Stimulated activated CD4-positive, alpha-beta T cell treated with anti-CD3 and anti-CD28 coated beads, Interleukin-15, amount 100 ng/mL, for 48 hours (primary cell): ENCODE data around the gene DENND1C.

Source experiments
- DNase-seq, 2 donors: peaks; one replicate each; pipeline ENCODE4 v3.0.0-alpha.2; 2020; ENCODE audit warnings: low read depth in 2 of 2

DENND1C gene

GRCh38 chr19:6424939-6425731, 56.5 kb downstream of the DENND1C start:
- peak; percentile 99 to 100 for DNase-seq

DNA sequence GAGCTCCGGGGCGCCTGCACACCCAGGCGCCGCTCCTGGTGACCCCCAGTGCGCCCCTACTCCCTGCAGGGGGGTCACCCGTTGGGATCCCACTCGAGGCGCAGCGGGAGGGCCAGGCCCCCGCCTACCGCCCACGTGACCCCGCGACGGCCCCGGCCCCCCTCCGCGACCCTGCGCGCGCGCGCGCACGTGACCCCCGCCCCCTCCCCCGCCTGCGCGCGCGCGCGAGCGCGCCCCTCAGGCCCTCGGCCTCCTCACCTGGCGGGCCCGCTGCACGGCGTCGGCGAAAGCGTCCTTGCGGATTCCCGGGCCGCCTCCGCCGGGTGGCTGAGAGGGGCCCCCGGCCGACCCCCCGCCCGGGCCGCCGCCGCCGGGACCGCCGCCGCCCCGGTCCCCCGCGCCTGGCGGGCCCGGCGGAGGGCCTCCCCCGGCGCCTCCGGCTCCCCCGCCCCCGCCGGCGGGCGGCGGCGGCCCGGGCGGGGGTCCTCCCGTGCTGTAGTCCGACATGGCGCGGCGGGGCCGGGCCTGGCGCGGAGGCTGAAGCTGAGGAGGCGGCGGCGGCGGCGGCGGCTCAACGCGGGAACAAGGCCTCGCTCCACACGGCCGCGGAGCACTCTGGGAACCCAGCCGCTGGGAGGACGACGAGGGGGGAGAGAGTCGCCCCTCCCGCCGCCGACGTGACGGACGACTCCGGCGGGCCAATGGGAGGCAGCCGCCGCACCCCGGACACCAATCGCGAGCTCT, 57.2 kb downstream of the DENND1C start, which contains the start of gene KHSRP:
Gene KHSRP, minus strand, starts transcription at position 617 of the 744 bp plus-strand sequence. Its CDS starts 110 bp downstream, at position 507.
- no peak for DNase-seq

DNA sequence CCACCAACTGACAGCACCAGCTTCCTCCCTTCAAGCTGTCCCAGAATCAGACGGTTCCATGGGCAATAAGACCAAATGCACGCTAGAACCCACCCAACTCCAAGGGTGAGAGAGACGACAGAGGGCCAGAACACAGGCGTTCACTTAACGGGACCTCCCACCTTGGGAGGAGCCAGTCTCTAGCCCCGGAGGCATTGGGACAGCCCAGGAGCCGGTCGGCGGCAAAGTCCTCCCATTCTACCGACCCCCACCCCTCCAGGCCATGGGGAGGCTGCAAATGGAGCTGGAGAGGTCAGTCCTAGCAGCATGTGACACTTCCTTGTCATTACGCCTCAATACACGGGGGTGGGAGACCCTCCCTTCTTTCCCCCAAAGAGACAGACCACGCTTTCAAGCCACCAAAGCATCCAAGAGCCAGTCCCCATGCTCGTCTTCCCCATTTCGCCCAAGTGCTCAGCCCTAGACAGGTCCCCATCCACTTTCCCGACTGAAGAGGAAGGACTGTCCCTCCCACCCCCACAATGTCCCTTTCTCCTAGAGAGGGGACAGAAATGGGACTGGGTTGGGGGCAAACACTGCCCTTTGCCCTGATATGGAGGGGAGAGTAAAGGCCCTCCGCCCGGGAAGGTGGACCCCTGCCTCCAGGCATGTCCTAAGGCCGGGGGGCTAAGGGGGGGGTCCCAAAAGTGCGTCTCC, 57.9 kb downstream of the DENND1C start:
- DNase-seq: no peak

DNA sequence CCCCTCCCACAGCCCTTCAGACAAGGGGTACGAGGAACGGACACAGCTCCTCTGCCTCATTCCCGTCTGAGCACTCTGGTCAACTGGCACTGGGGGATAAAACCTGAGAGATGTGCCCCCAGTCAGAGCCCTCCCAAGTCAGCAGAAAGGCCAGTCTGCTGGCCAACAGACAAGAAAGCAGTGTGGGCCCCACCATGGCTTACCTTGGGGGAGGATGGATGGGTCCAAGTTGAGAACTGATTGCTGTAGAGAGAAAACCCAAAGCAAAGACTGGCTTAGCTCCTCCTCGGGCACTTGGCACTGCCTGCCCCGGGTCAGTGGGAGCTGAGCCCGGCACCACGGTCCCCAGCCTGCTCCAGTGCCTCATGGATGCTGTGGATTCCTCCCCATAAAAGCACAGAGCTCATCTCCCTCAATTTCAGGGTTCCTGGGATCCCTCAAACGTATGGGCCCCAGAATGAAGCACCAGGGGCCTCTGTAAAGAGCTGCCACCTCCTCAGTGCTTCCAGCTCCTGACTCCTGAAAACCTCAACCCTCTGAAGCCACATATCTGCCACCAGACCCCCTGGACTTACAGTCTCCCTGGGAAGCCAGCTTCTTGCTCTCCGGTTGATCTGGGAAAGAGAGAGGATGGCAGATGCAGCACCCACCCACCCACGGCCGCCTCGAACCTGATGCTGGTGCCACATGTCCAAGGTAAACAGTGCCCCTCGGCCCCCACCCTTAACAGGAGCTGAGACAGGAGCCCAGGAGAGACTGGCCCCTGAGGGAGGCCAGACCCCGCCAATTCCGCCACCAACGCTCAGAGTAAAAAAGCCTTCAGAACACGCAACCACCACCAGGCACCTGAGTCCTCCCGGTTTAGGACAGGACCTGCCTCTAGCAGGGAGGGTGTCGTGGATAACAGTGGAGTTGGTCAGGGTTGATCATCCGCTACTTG, 60.2 kb downstream of the DENND1C start:
- DNase-seq: no peak

GRCh38 chr19:6418562-6418932, 63.0 kb downstream of the DENND1C start:
- DNase-seq: no peak

DNA sequence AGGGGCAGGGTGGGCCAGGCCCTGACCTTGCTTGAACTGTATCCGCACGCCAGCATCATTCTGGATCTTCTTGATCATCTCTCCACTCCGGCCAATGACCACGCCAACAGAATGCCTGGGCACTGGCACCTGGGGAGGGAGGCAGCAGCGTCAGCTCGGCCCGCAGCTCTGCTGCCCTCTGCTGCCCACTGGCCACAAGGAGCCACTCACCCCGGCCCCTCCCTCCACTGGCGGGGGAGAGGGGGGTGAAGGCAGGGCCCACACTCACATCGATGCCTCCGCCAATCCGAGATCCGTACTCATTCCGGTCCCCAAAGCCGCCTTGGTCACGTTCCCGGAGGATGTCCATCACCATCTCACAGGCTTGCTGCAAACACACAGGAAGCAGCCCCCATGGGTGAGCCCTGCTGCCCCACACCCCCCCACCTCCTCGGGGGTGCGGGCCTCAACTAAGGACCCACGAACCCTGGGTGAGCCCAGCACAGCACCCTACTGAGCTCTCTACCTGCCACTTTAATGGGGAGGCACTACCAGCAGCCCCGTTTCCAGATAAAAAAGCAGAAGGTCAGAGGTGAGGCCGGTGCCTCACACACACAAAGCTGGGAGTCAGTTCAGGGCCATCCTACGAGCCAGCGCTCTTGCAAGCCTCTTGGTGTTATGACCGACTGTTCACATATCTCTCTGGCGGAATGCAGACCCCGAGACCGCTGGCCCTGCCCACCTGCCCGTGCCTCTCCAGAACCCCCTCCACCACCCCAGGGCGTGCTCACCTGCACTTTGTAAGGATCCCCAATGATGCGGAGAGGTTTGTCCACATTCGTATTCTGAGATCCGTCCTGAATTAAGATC, 63.6 kb downstream of the DENND1C start:
- DNase-seq: no peak
